ENCODE data around the gene AUTS2.

AUTS2 gene

GRCh38 chr7:70460562-70460961, 862.3 kb downstream of the AUTS2 start:
- no peak for DNase-seq (ENCODE audit: low read depth)

- no peak for DNase-seq (ENCODE audit: low read depth)
Measured at GRCh38 chr7:70463352-70463938, 865.2 kb downstream of the AUTS2 start.

DNA sequence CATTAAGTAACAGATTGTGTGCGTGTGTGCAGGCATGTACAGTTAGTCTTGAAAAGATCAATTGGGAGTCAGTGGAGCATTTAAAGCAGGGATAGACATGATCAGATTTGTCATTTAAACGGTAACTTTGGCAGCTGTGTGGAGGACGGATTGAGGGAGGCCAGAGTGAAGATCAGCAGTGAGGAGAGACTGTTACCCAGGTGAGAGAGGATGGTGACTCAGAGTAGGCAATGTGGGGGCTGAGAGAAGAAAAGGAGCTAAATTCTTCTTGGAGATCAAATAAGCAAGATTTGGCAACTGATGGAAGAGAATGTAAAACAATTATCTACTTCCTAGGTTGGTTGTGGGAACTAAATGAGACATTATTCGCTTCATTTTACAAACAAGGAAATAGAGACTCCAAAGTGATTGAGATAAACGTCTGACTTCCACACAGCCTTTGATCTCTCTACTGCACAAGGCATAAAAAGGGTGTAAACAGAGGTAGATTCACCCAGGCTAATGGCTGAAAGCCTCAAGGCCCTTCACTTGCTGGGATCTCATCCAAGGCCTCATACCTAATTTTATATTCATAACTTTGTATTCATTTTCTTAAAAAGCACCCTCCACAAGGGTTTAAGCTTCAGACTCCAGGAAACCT, 868.6 kb downstream of the AUTS2 start:
- DNase-seq (ENCODE audit: low read depth) = no peak

GRCh38 chr7:70470746-70471145, 872.5 kb downstream of the AUTS2 start:
- no peak for DNase-seq (ENCODE audit: low read depth)

DNA sequence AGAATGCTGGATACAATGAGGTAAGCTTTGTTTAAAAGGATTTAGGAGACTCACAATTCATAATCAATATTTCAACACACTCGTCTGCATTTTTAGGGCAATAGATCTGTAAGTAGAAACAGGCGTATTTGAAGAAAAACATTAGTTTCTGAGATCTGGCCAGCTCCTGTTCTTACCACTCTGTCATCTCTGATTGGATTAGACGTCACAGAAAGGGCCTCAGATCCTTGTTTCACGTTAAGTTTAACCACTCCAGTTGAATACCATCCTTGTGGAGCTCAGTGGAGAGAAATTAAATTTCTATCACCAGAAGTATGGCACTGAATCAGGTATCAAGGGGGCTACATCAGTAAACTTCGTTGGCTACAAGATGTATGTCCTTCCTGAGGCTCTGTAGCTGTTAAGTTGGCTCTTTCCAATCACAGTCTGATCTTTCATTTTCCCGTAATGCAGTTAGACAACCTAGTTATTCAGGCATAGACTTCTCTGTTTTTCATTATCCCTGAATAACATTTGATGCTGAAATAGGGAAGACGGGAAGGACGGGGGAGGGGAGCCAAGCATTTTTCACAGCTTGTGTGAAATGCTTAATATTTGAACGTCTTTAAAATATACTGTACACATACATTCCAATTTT, 874.4 kb downstream of the AUTS2 start:
- DNase-seq (ENCODE audit: low read depth) = no peak

- no peak for DNase-seq (ENCODE audit: low read depth)
Measured at GRCh38 chr7:70474639-70475234, 876.5 kb downstream of the AUTS2 start.

DNA sequence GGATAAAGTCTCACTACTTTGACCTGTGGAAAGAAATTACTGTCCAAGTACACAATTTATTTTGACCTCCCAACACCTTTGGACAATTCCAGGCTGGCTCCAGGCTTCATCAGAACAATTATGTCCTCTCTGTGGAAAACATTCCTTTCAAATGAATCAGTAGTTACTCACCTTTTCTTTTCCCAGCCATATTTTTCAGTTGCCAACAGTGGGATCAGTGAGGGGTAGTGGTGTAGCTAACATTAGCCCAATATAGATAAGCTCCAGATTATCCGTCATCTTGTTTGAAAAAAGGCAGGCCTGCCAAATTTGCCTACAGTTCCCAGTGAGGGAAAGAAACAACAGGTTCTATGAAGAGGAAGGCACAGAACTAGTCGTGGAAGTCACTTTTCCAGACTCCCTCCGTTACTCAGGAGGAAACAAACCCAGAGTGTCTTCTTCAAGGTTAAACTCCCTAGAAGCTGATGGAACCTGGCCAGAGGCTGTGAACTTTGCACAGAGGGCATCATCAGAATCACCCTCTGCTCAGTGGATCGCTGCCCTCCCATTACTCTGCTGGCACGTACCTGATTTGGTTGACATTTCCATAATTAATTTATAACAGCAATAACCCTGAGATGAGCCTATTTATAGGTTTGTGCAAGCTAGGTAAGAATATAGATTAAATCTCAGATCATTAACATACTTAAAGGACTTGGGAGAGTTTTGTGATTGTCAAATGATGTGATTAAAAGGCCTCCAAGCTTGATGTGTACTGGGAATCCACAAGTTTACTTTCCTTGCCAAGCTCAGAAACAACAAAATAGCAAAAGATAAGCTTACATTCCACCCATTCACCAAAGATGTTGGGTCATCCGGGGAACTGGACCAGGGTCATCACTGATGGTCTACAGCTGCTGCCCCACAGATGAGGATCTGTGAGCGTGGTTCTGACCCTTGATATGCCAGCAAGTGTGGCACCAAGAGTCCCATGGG, 879.0 kb downstream of the AUTS2 start:
- no peak for DNase-seq (ENCODE audit: low read depth)

- no peak for DNase-seq (ENCODE audit: low read depth)
Measured at GRCh38 chr7:70479153-70480021, 881.1 kb downstream of the AUTS2 start.

DNA sequence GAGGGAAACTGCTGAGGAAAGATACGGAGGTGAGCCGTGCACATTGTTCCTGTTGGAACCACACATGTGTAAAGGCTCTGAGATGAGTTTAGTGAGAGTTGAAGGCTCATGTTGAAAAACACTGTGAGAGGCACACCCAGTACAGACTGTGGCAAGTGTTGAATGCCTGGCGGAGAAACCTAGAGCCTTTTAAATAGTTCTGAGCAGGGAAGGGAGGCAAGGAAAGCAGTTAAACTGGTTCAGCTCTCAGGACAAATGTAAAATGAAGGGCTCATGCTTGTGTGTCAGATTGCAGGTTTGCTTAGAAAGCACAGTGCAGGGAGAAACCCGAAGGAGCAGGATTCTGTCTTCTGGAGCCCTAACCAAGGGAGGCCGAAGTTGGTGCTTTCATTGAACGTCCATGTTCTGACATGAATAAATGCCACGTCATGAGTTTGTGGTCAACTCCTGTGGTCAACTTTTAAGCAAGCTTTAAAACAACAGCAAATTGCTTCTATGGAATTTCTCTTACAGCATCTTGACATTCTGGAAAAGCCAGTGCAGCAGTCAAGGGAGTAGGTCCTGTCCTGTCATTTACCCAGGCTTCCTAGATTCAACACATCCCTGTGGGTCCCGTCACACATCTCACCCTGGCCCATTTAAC, 882.8 kb downstream of the AUTS2 start:
- no peak for DNase-seq (ENCODE audit: low read depth)

DNA sequence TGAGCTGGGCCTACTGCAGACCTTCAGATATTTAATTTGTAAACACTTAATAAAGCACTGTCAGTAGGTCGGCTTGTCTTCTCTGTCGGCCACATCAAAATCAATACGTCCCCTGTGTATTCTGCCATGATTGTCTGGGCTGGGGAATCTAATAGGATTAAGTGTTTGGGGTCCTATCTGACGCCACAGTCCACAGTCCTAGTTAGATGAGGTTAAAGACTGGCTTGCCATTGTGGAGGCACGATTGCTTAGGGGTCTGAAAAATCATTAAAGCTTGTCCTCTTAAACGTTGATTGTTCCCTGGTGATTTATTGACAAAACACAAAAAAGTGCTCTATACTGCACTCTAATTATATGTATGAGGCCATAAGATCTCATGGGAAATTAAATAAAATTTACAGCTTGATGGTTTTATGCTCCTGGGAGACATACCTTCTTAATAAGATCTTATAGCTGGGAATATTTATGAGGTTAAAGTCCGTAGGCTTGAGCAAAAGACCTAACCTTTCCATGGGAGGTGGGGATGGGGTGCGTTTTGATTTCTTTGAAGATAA, 883.4 kb downstream of the AUTS2 start:
- no peak for DNase-seq (ENCODE audit: low read depth)

GRCh38 chr7:70484255-70484654, 886.0 kb downstream of the AUTS2 start:
- DNase-seq (ENCODE audit: low read depth) = no peak

GRCh38 chr7:70486977-70487376, 888.7 kb downstream of the AUTS2 start:
- DNase-seq (ENCODE audit: low read depth) = no peak

- DNase-seq (ENCODE audit: low read depth) = no peak
Measured at GRCh38 chr7:70487428-70487827, 889.2 kb downstream of the AUTS2 start.

- no peak for DNase-seq (ENCODE audit: low read depth)
Measured at GRCh38 chr7:70487886-70488285, 889.6 kb downstream of the AUTS2 start.

DNA sequence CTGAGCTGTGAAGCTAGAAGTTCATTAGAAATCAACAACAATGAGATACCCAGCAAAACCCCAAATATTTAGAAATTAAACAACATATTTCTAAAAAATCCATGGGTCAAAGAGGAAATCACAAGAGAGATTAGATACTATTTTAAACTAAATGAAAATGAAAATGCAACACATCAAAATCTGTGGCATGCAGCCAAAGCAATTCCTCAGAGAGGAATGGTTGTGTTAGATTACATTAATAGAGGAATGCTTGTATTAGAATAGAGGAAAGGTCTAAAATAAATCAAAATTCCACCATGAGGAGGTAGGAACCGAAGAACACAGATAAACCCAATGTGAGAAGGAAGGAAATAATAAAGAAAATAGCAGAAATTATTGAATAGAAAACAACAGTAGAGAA, 891.5 kb downstream of the AUTS2 start:
- no peak for DNase-seq (ENCODE audit: low read depth)

DNA sequence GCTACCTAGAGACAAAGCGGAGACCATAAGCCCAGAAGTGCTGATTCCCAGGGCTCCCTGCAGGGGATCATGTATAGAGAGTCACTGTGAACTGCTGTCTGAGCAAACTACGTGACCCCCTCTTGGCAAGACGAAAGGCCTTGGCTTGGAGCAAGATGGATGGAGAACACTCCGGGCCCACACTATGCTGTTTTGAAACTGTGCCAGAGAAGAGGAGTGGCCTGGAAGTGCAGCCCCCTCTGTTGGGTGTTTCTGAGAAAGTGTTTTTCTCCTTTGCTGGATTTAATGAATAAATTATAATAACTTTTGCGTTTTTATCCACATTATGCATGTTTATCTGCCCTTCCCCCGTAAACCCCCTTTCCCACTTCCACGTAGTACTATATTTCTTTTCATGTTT, 894.4 kb downstream of the AUTS2 start:
- no peak for DNase-seq (ENCODE audit: low read depth)

GRCh38 chr7:70494225-70495032, 896.2 kb downstream of the AUTS2 start:
- no peak for DNase-seq (ENCODE audit: low read depth)

- no peak for DNase-seq (ENCODE audit: low read depth)
Measured at GRCh38 chr7:70495033-70495376, 896.7 kb downstream of the AUTS2 start.

DNA sequence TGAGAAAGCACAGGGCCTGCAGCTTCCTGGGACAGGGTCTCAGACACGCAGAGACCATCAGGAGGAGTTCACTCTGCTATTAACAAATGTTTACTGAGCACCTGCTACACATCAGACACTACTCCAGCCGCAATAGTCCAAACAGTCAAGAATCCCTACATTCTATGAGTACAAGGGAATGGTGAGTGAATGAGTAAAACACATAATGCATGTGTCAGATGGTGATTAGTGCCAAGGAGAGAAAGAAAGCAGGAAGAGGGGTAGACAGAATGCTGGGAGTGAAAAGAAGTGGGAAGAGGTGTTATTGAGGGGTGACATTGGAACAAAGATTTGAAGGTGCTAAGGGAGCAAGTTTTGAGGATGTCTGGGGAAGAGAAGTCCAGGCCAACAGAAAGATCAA, 899.5 kb downstream of the AUTS2 start:
- no peak for DNase-seq (ENCODE audit: low read depth)
